Endodermal cell (in vitro differentiated cells): Measurements from ENCODE around the gene CYBRD1. TPM values are rescaled to one million over a fixed set of nuclear protein-coding genes. Genes with fewer than 3 reads are reported as not detected.

Source experiments
- DNase-seq: peaks from one replicate; pipeline ENCODE4 v3.0.0-alpha.2; 2017
- H3K27ac ChIP-seq: 2 replicates; pipeline ENCODE4 v1.5.1; 2013; ENCODE audit warnings: mild to moderate bottlenecking, low read depth, low read length, moderate library complexity
- H3K27me3 ChIP-seq: 2 replicates; pipeline ENCODE4 v1.6.1; 2013; ENCODE audit warnings: mild to moderate bottlenecking, low read length, moderate library complexity; ENCODE audit not compliant: insufficient read depth, control insufficient read depth, poor library complexity, severe bottlenecking
- H3K36me3 ChIP-seq: 2 replicates; pipeline ENCODE4 v1.7.0; 2013; ENCODE audit warnings: mild to moderate bottlenecking, low read length, moderate library complexity; ENCODE audit not compliant: control insufficient read depth, insufficient read depth
- H3K4me1 ChIP-seq: one replicate; pipeline ENCODE4 v1.7.0; 2013; ENCODE audit warnings: low read length; ENCODE audit not compliant: control insufficient read depth, insufficient read depth
- H3K4me3 ChIP-seq: 2 replicates; pipeline ENCODE4 v1.5.1; 2013; ENCODE audit warnings: mild to moderate bottlenecking, low read length, moderate library complexity
- H3K9ac ChIP-seq: 2 replicates; pipeline ENCODE4 v1.6.1; 2013; ENCODE audit warnings: mild to moderate bottlenecking, low read length, moderate library complexity; ENCODE audit not compliant: poor library complexity, severe bottlenecking; ENCODE audit errors: extremely low read depth
- H3K9me3 ChIP-seq: 2 replicates; pipeline ENCODE4 v1.6.1; 2013; ENCODE audit warnings: mild to moderate bottlenecking, low read length, moderate library complexity; ENCODE audit not compliant: control insufficient read depth
- H3K27ac Mint-ChIP-seq: 2 replicates; pipeline ENCODE4 v1.8.0; 2020; ENCODE audit warnings: mixed read lengths
- H3K27me3 Mint-ChIP-seq: 2 replicates; pipeline ENCODE4 v1.8.0; 2021; ENCODE audit warnings: mild to moderate bottlenecking, mixed read lengths; ENCODE audit not compliant: insufficient read depth
- H3K36me3 Mint-ChIP-seq: 2 replicates; pipeline ENCODE4 v1.8.0; 2020; ENCODE audit warnings: low read depth, mixed read lengths
- H3K4me1 Mint-ChIP-seq: 2 replicates; pipeline ENCODE4 v1.8.0; 2020; ENCODE audit warnings: mixed read lengths
- H3K4me3 Mint-ChIP-seq: 2 replicates; pipeline ENCODE4 v1.8.0; 2020; ENCODE audit warnings: mild to moderate bottlenecking, moderate library complexity, mixed read lengths
- H3K9me3 Mint-ChIP-seq: 2 replicates; pipeline ENCODE4 v1.8.0; 2020; ENCODE audit warnings: mild to moderate bottlenecking, mixed read lengths
- CTCF ChIP-seq: fragments of 200-600 bp; sonication (generic); conservative IDR thresholded peaks from 2 replicates; pipeline ENCODE4 v1.5.0; 2021; ENCODE audit warnings: antibody characterized with exemption, mild to moderate bottlenecking
- WGBS, 2 experiments: methylation state at CpG; one replicate each; pipeline versions ENCODE4 v1.1.5 to v1.1.7; 2013; ENCODE audit warnings: missing lambda C conversion rate in 2 of 2, mixed read lengths in 1 of 2; ENCODE audit not compliant: insufficient coverage in 1 of 2, insufficient read length in 1 of 2; 5-methylcytosine and 5-hydroxymethylcytosine counted together
- total RNA-seq, 2 donors: library from RNA; stranded (reverse); fragmentation: NEBNext Ultra II Directional in 1 of 2; extraction: Animal tissue kit (Norgen Biotek cat#: 25700) in 1 of 2; gene quantifications; 2 replicates in 1 of 2; 3 replicates in 1 of 2; pipeline ENCODE4 v1.2.1, GENCODE V29; 2021

The CYBRD1 gene
- total RNA-seq, 2 donors from 2014 or later: 3.3 to 4.7 TPM

- 81 to 95% methylated on average over 2 to 4 of the region's 4 CpGs for WGBS, 2 experiments
- H3K27ac ChIP-seq: no peak overlapping the region
Measured at GRCh38 chr2:171557363-171557762, 35.1 kb downstream of the CYBRD1 start.

GRCh38 chr2:171563301-171563700 is 41.0 kb downstream of the CYBRD1 start:
- Mint-ChIP-seq H3K36me3 (no peaks in the 10 kb centered on the region), H3K27me3 (peaks cover 3% of the 10 kb centered on the region), H3K4me3 (no peak overlapping the region), H3K4me1 (no peaks in the 10 kb centered on the region), H3K9me3 (no peaks in the 10 kb centered on the region), H3K27ac (no peak overlapping the region)
- H3K36me3 ChIP-seq: no peaks in the 10 kb centered on the region
- no peaks in the 10 kb centered on the region for H3K9me3 ChIP-seq
- no peak overlapping the region for H3K27ac ChIP-seq
- DNase-seq: no peak
- no peak overlapping the region for H3K4me3 ChIP-seq
- H3K4me1 ChIP-seq: no peaks in the 10 kb centered on the region
- H3K9ac ChIP-seq: no peak overlapping the region
- 79% methylated on average over 3 of the region's 3 CpGs; no CpG with 5 or more reads in 1 of the 2 experiments for WGBS, 2 experiments
- no peaks in the 10 kb centered on the region for H3K27me3 ChIP-seq
- no peak for TF ChIP-seq CTCF

More at GRCh38 chr2:171557363-171557762, 35.1 kb downstream of the CYBRD1 start:
- Histone ChIP-seq H3K27me3 (no peaks in the 10 kb centered on the region), H3K36me3 (no peaks in the 10 kb centered on the region), H3K9ac (no peak overlapping the region), H3K4me1 (no peaks in the 10 kb centered on the region), H3K9me3 (no peaks in the 10 kb centered on the region), H3K4me3 (no peak overlapping the region)
- H3K27ac Mint-ChIP-seq: no peak overlapping the region
- H3K4me1 Mint-ChIP-seq: no peaks in the 10 kb centered on the region
- no peaks in the 10 kb centered on the region for H3K36me3 Mint-ChIP-seq
- no peaks in the 10 kb centered on the region for H3K9me3 Mint-ChIP-seq
- DNase-seq: no peak
- no peaks in the 10 kb centered on the region for H3K27me3 Mint-ChIP-seq
- TF ChIP-seq CTCF: no peak
- no peak overlapping the region for H3K4me3 Mint-ChIP-seq

GRCh38 chr2:171564463-171564862 is 42.2 kb downstream of the CYBRD1 start:
- no peak for DNase-seq
- H3K27ac Mint-ChIP-seq: no peak overlapping the region
- no peaks in the 10 kb centered on the region for H3K27me3 ChIP-seq
- WGBS, 2 experiments: 92 to 96% methylated on average over 4 to 5 of the region's 5 CpGs
- H3K4me1 ChIP-seq: no peaks in the 10 kb centered on the region
- H3K27ac ChIP-seq: no peak overlapping the region
- H3K9me3 ChIP-seq: no peaks in the 10 kb centered on the region
- no peaks in the 10 kb centered on the region for H3K36me3 Mint-ChIP-seq
- no peaks in the 10 kb centered on the region for H3K36me3 ChIP-seq
- no peak overlapping the region for H3K4me3 Mint-ChIP-seq
- no peaks in the 10 kb centered on the region for H3K4me1 Mint-ChIP-seq
- H3K27me3 Mint-ChIP-seq: peaks cover 3% of the 10 kb centered on the region
- H3K4me3 ChIP-seq: no peak overlapping the region
- TF ChIP-seq CTCF: no peak
- H3K9me3 Mint-ChIP-seq: no peaks in the 10 kb centered on the region
- H3K9ac ChIP-seq: no peak overlapping the region
